ENCODE measurements around the gene PRKAR1B.

PRKAR1B gene

DNA sequence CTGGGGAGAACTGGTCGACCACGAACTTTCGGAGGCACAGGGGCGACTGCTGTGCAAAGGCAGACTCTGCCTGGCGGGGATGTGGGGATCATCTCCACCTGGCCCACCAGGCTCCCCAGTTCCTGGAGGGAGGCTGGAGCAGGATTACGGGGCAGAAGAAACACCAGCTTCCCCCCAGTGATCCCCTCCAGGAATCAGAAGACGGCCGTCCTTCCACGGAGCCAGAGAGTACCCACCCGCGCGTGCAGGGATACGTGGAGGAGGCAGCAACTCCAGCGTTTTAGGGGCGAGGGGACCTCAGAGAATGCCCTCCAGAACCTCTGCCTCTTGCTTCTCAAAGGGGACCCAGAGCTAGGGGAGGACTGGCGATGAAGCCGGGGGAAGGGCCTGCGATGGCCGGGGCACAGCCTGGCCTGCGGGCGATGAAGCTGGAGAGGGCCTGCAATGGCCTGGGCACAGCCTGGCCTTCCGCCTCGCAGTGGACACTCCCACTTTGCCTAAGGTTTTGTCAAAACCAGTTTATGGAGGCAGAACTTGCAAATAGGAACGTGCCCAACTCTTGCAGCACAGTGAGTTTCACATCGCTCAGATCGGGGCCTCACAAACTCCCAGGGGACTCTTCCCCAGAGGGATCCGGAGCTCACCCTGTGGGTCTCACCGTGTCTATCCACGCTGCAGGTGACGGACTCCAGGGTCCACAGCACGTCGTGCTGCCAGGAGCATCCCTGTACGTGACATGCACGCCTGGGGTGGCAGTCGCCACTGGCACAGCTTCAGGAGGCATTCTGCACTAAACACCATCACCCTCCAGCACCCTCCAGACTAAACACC, 129.5 kb downstream of the PRKAR1B start:
- TF ChIP-seq GATA3 (IDR thresholded peaks at IDR 0.05; ENCODE audit: low read depth, low read length) (no peak), GATA2 (IDR thresholded peaks at IDR 0.05; ENCODE audit: low read depth, low read length) (no peak)

DNA sequence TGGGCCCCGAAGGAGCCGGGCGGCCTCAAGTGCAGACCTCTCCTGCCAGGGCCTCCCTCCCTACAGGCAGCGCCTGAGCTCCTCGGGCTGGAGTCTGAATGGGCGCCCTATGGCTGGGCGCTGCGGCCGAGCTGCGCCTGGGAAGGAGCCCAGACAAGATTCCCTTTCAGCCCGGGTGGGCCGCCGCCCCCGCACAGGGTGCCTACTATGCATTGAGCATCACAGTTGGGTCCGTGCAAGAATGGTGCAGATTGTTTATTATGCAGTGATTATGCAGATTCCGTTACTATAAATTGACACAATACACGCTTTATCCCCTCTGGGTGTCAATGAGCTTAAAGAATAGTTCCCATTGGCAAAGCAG, 130.3 kb downstream of the PRKAR1B start:
- no peak for TF ChIP-seq GATA2 (IDR thresholded peaks at IDR 0.05; ENCODE audit: low read depth, low read length)
- no peak for TF ChIP-seq GATA3 (IDR thresholded peaks at IDR 0.05; ENCODE audit: low read depth, low read length)

DNA sequence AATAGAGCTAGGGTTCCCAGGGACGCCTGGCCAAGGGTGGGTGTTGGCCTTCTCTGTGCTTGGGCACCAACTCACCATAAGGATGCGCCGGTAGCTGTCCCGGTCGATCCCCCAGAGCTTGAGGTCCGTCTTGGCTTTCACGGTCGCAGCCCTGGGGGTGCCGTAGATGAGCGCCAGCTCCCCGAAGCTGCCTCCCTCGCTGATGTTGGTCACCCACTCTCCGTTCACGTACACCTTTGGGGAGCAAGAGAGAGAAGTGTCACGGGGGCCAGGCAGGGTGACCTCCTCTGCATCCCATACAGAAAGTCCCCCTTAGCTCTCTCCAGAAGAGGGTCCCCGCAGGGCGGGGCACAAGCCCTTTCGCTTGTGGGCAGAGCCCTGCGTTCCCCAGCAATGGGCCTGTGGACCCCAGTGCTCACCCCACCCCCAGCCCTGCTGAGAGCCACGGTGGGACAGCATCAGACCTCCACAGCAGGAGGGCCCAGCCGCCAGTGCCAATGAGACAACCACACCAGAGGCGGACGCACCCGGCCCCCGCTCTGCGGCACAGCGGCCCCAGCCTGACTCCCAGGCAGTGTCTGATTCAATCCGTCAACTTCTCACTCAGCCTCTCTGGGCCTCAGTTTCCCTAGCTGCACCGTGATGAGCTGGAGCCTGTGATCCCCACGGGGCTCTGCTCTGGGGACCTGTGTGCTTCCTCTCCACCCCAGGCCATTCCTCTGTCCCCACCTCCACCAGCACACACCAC, 130.8 kb downstream of the PRKAR1B start:
- no peak for TF ChIP-seq GATA3 (IDR thresholded peaks at IDR 0.05; ENCODE audit: low read depth, low read length)
- TF ChIP-seq GATA2 (IDR thresholded peaks at IDR 0.05; ENCODE audit: low read depth, low read length) = no peak

DNA sequence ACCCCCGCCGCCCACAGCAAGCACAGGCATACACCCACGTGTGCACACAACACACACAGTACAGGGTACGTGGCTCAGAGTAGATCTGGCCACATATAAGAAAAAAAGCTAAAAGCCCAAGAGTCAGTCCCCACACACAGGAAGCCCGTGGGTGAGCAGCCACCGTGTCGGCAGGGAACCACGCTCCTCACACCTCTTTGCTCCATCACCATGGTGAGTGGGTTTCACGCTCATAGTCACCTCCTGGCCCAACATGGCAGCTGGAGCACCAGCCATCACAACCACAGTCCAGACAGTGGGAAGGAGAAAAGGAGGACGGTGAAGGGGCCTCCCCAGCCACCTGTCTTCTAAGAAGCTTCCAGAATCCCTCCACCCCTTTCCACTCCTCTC, 131.5 kb downstream of the PRKAR1B start:
- TF ChIP-seq GATA2 (IDR thresholded peaks at IDR 0.05; ENCODE audit: low read depth, low read length) = no peak
- TF ChIP-seq GATA3 (IDR thresholded peaks at IDR 0.05; ENCODE audit: low read depth, low read length) = no peak

DNA sequence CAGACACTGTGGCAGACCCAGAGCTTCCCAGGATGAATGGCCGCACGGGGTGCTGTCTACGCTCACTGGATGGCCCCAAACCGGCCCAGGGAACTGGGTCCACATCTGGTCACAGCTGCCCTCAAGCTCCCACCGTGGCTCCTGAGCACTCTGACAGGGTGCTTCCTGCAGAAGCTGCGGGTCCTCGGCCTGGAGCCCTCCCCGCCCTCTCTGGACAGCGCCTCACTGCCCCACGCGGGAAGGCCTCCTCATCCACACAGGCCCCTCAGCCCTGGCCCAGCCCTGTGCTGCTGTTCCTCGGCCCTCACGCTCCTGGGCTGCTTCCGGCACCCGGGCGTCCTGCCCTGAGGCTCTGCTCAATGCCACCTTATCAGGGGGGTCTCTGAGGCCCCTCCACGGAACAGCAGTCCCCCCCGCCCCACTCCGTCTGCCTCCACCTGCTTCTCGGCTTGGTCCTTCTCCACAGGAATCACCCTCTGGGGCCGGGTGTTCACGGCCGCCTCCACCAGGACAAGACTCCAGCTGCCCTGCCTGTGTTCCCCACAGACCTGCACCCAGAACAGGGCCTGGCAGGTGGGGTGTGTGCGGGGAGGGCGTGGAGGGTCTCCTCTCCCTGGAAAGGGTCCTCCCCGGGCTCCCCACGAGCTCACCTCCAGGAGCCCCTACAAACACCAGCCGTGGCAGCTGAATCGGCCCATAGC, 132.0 kb downstream of the PRKAR1B start:
- no peak for TF ChIP-seq GATA3 (IDR thresholded peaks at IDR 0.05; ENCODE audit: low read depth, low read length)
- no peak for TF ChIP-seq GATA2 (IDR thresholded peaks at IDR 0.05; ENCODE audit: low read depth, low read length)

DNA sequence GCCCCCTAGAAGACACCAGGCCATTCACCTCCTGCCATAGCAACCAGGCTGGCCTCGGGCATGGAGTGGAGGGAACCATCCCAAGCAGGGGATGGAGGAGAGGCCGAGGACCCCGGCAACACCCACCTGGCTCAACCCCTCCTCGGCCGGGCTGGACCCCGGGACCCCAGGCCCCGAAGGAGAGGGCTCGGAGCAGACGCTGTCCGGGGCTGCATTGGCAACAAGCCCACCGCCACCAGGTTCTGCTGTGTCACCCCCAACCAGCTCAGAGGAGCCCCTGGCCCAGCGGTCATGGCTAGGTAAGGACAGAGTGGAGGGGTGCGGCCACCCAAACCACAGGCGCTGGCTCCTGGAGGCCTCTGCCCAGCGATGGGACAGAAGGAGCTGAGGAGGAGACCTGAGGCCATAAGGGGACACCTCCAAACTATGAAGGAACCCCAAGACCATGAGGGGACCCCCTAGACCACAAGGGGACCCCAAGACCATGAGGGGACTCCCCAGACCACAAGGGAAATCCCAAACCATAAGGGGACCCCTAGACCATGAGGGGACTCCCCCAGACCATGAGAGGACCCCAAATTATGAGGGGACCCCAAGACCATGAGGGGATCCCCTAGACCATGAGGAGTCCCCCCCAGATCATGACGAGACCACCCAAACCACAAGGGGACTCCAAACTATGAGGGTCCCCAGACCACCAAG, 132.7 kb downstream of the PRKAR1B start:
- TF ChIP-seq GATA2 (IDR thresholded peaks at IDR 0.05; ENCODE audit: low read depth, low read length) (no peak), GATA3 (IDR thresholded peaks at IDR 0.05; ENCODE audit: low read depth, low read length) (no peak)

DNA sequence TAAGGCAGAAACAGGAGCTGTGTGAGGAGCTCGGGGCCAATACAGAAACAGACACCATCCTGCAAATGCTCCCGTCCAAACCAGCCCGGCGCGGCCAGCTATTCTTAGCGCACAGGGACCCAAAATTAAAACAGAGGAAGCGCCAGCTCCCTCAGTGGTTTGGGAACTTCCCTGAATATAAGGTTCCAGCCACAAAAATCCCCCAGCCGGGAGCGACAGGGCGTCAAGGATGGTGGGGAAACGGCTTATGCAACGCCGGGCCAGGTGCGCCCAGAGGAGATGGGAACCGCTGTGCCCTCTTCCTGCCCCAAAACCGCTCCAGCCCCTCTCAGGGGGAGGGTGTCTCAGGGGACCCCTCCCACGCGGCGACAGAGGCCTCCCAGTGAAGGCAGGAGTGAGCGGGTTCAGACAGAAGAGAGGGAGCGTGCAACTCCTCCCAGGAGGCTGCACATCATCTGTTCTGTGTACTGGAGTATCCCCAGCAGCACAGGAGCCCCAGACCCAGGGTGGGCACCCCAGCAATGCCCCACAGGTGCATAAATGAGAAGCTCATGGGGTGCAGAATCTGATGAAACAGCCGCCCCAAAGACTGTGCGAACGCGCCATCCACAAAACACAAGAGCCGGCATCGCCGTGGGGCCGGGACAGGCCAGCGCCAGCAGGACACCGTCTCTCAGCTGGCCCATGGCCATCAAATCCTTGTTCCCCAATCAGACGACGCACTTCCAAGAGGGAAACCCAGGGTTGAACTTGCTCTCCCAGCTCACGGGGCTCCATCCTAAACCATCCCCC, 133.6 kb downstream of the PRKAR1B start:
- TF ChIP-seq GATA3 (IDR thresholded peaks at IDR 0.05; ENCODE audit: low read depth, low read length) (no peak), GATA2 (IDR thresholded peaks at IDR 0.05; ENCODE audit: low read depth, low read length) (no peak)

DNA sequence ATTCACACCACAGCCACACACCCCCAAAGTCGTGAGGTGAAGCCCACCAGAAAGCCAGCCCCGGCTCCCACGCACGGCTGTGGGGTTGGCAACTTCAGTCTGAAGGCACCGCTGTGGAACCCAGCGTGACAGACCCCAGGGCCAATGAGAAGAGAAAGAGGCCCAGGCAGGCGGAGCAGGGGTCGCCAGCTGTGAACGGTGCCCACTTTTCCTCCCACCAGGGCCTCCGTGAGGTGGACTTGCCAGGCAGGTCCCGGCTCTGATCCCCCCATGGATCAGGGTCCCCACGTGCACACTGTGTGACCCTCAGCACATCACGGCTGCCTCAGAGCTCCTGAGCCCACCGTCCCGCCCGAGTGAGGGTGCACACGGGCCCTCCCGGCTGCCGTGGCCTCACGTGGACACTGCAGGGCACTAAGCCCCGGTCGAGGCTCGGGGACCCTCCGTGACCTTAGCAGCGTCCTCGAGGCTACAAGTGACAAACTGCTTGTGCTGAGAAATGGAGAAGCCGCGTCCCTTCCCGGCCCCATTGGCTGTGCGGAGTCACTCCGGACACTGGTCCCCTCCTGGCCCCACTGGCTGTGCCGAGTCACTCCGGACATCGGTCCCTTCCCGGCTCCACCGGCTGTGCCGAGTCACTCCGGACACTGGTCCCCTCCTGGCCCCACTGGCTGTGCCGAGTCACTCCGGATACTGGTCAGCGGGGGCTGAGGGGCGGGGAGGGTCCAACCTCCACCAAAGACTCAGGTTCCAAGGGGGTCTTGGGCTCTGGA, 135.0 kb downstream of the PRKAR1B start:
- no peak for TF ChIP-seq GATA3 (IDR thresholded peaks at IDR 0.05; ENCODE audit: low read depth, low read length)
- no peak for TF ChIP-seq GATA2 (IDR thresholded peaks at IDR 0.05; ENCODE audit: low read depth, low read length)

DNA sequence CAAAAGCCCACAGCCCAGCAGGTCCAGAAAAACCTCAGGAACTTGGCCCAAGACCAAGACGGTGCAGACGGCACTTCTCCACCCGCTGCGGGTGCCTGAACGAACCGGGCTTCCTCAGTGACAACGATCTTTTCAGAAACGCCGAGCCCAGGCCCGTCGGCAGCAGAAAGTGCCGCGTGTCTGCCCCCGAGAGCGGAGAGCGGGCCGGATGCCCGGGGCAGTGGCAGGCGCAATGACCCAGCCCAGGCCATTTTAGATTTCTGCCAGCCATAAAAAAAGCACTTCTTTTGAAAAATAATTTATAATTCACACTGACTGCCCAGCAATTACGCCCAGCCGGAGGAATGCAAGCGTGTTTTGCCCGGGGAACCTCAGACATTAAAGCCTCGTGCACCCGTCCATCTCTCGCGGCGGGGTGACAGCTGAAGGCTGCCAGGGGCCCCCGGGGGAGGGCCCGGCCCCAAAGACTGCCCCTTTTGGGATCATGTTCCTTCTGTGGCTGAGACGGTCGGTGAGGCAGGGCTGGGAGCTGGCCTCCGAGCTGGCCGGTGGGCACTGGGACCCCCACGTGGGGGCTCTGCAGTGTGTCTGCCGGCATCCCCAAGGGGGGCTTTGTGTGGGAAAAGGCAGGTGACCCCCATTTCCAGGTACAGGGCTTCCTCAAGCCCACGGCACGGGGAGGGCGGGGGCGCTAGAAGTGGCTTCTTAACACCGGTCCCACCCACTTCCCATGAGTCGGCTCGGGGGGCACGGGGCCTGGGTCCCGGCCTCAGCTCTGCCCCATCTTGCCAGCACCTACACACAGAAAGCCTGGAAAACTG, 136.1 kb downstream of the PRKAR1B start:
- no peak for TF ChIP-seq GATA2 (IDR thresholded peaks at IDR 0.05; ENCODE audit: low read depth, low read length)
- TF ChIP-seq GATA3 (IDR thresholded peaks at IDR 0.05; ENCODE audit: low read depth, low read length) = no peak

DNA sequence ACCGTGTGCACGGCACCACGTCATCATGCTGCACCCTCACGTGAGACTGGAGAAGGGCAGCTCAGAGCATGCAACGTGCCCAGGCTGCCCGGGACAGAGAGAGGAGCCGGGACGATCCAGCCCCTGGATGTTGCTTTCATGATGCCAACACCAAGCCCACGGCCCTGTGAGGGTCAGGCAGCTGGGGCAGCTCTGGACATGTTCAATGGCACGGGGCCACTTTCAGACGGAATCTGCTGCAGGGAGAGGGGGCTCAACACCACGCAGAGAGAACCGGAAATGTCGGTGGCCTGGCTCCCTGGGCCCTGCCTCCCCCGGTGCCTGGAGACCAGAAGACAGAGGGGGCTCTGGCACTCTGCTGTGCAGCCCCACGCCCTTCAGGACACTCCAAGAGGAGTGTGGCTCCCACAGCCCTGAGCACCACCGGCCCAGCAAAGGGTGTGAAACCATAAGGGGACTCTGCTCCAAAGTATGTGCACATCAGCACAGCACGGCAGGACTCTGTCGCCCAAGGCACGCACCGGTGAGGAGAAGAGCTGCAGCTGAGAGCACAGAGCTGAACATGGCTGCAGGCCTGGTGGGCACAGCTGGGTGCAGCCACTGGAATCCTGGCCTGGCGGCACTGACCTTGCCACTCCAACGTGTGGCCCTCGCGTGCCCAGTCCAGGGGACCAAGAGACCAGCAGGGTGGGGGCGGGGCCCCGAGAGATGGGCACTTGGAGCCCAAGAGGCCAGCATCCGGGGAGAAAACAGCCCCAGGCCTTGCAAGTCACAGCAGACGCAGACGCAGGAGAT, 137.1 kb downstream of the PRKAR1B start:
- TF ChIP-seq GATA2 (IDR thresholded peaks at IDR 0.05; ENCODE audit: low read depth, low read length) (no peak), GATA3 (IDR thresholded peaks at IDR 0.05; ENCODE audit: low read depth, low read length) (no peak)

DNA sequence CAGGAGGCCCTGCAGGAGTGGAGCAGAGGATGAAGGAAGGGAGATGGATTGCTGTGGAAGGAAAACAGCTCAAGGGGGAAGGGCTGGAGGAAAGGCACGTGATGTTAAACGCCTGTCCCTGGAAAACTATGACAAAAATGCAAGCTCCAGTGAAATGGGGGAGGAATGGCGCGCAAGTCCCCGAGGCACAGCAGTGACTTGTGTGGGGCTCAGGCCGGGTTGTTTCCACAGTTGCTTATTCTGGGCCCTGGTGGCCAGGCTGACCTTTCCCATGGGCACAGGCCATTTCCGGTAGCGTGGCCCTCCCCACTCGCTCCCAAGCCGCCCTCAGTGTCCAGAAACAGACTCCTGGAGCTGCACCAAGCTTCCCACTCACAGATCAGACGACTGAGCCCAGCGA, 139.3 kb downstream of the PRKAR1B start:
- TF ChIP-seq GATA2 (IDR thresholded peaks at IDR 0.05; ENCODE audit: low read depth, low read length) (no peak), GATA3 (IDR thresholded peaks at IDR 0.05; ENCODE audit: low read depth, low read length) (no peak)

All from SH-SY5Y (cell line).